ENCODE data around the gene KDM8.
"Not testable (repeated sequence)": the region's sequence is repeated elsewhere in the genome, so short reads cannot be mapped to it uniquely, and the experiment has no call there.

DNA sequence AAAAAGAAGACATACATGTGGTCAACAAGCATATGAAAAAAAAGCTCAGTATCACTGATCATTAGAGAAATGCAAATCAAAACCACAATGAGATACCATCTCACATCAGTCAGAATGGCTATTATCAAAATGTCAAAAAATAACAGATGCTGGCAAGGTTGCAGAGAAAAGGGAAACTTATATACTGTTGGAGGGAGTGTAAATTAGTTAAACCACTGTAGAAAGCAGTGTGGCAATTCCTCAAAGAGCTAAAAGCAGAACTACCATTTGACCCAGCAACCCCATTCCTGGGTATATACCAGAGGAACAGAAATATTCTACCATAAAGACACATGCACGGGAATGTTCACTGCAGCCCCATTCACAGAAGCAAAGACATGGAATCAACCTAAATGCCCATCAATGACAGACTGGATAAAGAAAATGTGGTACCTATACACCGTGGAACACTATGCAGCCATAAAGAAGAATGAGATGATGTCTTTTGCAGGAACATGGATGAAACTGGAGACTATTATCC, 59.6 kb downstream of the KDM8 start:
- TF ChIP-seq, protein P1, sequence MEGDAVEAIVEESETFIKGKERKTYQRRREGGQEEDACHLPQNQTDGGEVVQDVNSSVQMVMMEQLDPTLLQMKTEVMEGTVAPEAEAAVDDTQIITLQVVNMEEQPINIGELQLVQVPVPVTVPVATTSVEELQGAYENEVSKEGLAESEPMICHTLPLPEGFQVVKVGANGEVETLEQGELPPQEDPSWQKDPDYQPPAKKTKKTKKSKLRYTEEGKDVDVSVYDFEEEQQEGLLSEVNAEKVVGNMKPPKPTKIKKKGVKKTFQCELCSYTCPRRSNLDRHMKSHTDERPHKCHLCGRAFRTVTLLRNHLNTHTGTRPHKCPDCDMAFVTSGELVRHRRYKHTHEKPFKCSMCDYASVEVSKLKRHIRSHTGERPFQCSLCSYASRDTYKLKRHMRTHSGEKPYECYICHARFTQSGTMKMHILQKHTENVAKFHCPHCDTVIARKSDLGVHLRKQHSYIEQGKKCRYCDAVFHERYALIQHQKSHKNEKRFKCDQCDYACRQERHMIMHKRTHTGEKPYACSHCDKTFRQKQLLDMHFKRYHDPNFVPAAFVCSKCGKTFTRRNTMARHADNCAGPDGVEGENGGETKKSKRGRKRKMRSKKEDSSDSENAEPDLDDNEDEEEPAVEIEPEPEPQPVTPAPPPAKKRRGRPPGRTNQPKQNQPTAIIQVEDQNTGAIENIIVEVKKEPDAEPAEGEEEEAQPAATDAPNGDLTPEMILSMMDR (IDR thresholded peaks at IDR 0.05), result not testable (repeated sequence)
- not testable (repeated sequence) for TF ChIP-seq POLR2A, EP300, POLR2AphosphoS5 (IDR thresholded peaks at IDR 0.05)

Data from gastroesophageal sphincter (tissue), 3 donors.